ENCODE results near the gene DLGAP1.

DNA sequence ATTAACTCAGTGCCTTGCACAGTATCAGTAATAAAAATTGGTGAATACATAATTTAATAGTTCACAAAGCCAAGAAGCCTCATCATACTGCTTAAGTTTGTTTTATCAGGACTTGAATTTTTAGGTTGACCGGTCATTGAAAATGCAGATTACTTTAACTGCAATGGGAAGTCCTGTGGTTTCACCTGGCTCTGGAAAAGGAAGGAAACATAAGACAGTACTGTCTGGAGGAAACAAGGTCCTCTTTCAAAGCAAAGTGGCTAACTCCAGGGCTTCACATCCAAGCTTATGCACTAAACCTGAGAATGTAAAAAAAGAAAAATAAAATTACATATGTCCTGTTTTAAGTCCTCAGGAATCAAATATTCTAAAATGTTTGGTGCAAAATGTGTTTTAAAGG lies 119.7 kb downstream of the DLGAP1 start:
- TF ChIP-seq, protein P1, sequence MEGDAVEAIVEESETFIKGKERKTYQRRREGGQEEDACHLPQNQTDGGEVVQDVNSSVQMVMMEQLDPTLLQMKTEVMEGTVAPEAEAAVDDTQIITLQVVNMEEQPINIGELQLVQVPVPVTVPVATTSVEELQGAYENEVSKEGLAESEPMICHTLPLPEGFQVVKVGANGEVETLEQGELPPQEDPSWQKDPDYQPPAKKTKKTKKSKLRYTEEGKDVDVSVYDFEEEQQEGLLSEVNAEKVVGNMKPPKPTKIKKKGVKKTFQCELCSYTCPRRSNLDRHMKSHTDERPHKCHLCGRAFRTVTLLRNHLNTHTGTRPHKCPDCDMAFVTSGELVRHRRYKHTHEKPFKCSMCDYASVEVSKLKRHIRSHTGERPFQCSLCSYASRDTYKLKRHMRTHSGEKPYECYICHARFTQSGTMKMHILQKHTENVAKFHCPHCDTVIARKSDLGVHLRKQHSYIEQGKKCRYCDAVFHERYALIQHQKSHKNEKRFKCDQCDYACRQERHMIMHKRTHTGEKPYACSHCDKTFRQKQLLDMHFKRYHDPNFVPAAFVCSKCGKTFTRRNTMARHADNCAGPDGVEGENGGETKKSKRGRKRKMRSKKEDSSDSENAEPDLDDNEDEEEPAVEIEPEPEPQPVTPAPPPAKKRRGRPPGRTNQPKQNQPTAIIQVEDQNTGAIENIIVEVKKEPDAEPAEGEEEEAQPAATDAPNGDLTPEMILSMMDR (IDR thresholded peaks at IDR 0.05; ENCODE audit: poor library complexity), result no peak
- TF ChIP-seq EZH2 (IDR thresholded peaks at IDR 0.05; ENCODE audit: borderline replicate concordance), result no peak
